AG10803 (cell line): ENCODE measurements around the gene ADAMTS2.
A peak's percentile ranks its signal among the peaks of the same experiment; 100 is the strongest.

Experiments
- DNase-seq: peaks from one replicate; pipeline ENCODE4 v3.0.0; 2010; ENCODE audit warnings: low read depth
- H3K4me3 ChIP-seq: 2 replicates; pipeline ENCODE4 v1.5.1; 2011; ENCODE audit warnings: mild to moderate bottlenecking, low read length, control low read depth
- TF ChIP-seq, protein P1 (sequence below): conservative IDR thresholded peaks from 2 replicates; pipeline ENCODE4 v1.5.1; 2011; ENCODE audit warnings: mild to moderate bottlenecking, low read length, control low read depth, inconsistent platforms

ADAMTS2 gene

GRCh38 chr5:179168664-179169063 lies 176.6 kb downstream of the ADAMTS2 start:
- DNase-seq = no peak
- TF ChIP-seq, protein P1, sequence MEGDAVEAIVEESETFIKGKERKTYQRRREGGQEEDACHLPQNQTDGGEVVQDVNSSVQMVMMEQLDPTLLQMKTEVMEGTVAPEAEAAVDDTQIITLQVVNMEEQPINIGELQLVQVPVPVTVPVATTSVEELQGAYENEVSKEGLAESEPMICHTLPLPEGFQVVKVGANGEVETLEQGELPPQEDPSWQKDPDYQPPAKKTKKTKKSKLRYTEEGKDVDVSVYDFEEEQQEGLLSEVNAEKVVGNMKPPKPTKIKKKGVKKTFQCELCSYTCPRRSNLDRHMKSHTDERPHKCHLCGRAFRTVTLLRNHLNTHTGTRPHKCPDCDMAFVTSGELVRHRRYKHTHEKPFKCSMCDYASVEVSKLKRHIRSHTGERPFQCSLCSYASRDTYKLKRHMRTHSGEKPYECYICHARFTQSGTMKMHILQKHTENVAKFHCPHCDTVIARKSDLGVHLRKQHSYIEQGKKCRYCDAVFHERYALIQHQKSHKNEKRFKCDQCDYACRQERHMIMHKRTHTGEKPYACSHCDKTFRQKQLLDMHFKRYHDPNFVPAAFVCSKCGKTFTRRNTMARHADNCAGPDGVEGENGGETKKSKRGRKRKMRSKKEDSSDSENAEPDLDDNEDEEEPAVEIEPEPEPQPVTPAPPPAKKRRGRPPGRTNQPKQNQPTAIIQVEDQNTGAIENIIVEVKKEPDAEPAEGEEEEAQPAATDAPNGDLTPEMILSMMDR = no peak
- no peak overlapping the region for H3K4me3 ChIP-seq

DNA sequence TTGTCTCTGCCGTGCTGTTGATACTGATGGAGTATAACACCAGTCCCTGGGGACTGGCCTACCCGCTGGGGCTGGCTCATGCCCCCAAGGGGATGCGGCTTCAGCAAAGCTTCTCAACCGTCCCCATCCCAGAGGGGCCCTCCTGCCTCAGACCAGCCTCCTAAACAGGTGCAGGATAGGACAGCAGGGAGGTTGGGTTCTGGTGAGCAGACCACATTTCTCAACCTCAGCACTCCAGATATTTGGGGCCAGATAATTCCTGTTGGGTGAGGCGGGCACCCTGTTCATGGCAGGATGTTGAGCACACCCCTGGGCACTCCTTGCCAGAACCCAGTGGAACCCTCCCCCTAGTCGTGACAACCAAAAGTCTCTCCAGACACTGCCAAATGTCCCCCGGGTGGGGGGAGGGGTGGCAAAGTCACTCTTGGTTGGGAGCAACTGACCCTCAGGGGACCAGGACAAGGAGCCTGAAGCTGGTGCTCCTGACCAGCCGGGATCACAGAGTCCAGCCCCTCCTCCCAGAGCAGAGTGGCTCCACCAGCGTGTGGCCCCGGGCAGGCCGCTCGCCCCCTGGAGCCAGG lies 177.3 kb downstream of the ADAMTS2 start:
- no peak overlapping the region for H3K4me3 ChIP-seq
- TF ChIP-seq, protein P1 = no peak
- no peak for DNase-seq

GRCh38 chr5:179166886-179167841 lies 178.1 kb downstream of the ADAMTS2 start:
- peak; percentile 61 for DNase-seq
- H3K4me3 ChIP-seq = peak overlapping the region; percentile 29
- TF ChIP-seq, protein P1 = peak; percentile 55

DNA sequence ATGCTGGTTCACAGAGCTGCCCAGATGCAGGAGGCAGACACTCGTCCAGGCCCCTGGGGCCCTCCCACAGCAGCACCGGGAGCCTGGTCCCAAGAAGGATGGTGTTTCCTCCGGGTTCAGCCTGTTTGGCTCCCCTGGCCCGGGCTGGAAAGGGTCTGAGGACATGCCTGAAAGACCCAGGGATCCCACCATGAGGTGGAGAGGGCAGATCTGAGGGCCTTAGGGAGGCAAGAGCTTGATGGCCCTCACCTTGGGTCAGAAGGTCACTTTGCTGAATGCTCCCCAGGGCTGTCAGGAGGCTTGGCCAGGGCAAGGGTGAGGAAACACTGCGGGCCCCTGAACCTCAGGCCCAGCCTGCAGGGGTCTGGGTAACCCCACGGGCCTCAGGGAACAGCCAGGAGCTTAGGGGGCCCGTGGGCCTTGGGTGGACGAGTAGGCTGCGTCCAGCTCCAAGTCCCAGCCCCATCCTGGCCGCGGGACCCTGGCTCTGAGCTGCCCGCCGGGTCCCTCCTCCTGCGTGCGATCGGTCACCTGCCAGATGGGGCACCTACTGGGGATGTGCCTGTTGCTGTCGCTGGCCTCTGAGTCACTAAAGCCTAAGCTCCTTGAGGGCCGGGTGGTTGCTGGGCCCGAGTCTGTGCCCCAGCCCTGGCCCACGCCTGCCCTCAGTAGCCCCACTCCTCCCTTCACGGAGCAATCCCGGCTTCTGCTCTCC lies 178.9 kb downstream of the ADAMTS2 start:
- TF ChIP-seq, protein P1 = no peak

GRCh38 chr5:179165421-179166170 lies 179.7 kb downstream of the ADAMTS2 start:
- DNase-seq = no peak
- no peak overlapping the region for H3K4me3 ChIP-seq

More for the DNA sequence above, 178.9 kb downstream of the ADAMTS2 start:
- H3K4me3 ChIP-seq = no peak overlapping the region
- DNase-seq = no peak

More at GRCh38 chr5:179165421-179166170, 179.7 kb downstream of the ADAMTS2 start:
- TF ChIP-seq, protein P1 = no peak
